Measurements from ENCODE around the gene ITSN1. TPM values are rescaled to one million over a fixed set of nuclear protein-coding genes. Genes with fewer than 3 reads are reported as not detected.

The ITSN1 gene
- total RNA-seq, 2 donors from 2014 or later = 15.0 to 47.5 TPM

- H3K4me1 ChIP-seq = no peaks in the 10 kb centered on the region
- intact Hi-C loops (cut with DNase I) = no loop called here
- 60 to 63% methylated on average over 2 of the region's 2 CpGs for WGBS, 2 donors
Observed at GRCh38 chr21:33794596-33794995, 152.3 kb downstream of the ITSN1 start.

DNA sequence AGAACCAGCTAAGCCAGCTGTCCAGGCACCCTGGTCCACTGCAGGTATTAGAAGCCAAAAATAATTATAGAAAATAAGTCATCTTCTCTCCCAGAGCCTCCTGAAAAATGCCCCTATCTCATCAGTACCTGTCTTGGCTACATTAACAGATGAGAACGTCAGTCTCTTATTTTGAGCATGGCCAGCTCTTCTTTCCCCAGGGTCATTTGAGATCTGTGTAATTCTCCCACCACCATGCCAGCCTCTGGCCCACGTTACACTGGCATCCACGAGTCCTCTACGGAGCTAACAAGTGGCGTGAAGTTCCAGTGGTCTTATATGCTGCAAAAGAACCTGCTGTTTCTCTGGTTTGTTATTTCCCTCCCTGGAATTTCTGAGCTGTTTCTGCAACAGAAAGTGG is 155.3 kb downstream of the ITSN1 start:
- Histone ChIP-seq H3K36me3 (replicated peaks in 1 of 2; ENCODE audit: insufficient read depth in 1 of 2, low read depth in 2 of 2) (no peaks in the 10 kb centered on the region), H3K27ac (no peak overlapping the region), H3K4me3 (no peak overlapping the region), H3K9me3 (no peaks in the 10 kb centered on the region), H3K27me3 (no peaks in the 10 kb centered on the region), H3K4me1 (no peaks in the 10 kb centered on the region)
- intact Hi-C loops (cut with DNase I) = no loop called here
- 77 to 88% methylated on average over 5 of the region's 5 CpGs for WGBS, 2 donors
- DNase-seq (no peak), ATAC-seq (no peak)
- TF ChIP-seq, protein P1, sequence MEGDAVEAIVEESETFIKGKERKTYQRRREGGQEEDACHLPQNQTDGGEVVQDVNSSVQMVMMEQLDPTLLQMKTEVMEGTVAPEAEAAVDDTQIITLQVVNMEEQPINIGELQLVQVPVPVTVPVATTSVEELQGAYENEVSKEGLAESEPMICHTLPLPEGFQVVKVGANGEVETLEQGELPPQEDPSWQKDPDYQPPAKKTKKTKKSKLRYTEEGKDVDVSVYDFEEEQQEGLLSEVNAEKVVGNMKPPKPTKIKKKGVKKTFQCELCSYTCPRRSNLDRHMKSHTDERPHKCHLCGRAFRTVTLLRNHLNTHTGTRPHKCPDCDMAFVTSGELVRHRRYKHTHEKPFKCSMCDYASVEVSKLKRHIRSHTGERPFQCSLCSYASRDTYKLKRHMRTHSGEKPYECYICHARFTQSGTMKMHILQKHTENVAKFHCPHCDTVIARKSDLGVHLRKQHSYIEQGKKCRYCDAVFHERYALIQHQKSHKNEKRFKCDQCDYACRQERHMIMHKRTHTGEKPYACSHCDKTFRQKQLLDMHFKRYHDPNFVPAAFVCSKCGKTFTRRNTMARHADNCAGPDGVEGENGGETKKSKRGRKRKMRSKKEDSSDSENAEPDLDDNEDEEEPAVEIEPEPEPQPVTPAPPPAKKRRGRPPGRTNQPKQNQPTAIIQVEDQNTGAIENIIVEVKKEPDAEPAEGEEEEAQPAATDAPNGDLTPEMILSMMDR (IDR thresholded peaks at IDR 0.05) = no peak

More at GRCh38 chr21:33794596-33794995, 152.3 kb downstream of the ITSN1 start:
- Histone ChIP-seq H3K27me3 (no peaks in the 10 kb centered on the region), H3K9me3 (no peaks in the 10 kb centered on the region), H3K4me3 (no peak overlapping the region), H3K27ac (no peak overlapping the region), H3K36me3 (replicated peaks in 1 of 2; ENCODE audit: insufficient read depth in 1 of 2, low read depth in 2 of 2) (no peaks in the 10 kb centered on the region)
- no peak for TF ChIP-seq POLR2A (IDR thresholded peaks at IDR 0.05)
- TF ChIP-seq, protein P1 (IDR thresholded peaks at IDR 0.05) = no peak
- ATAC-seq = no peak
- no peak for DNase-seq

GRCh38 chr21:33799378-33800090 is 157.2 kb downstream of the ITSN1 start:
- Histone ChIP-seq H3K36me3 (replicated peaks in 1 of 2; ENCODE audit: insufficient read depth in 1 of 2, low read depth in 2 of 2) (no peaks in the 10 kb centered on the region), H3K9me3 (no peaks in the 10 kb centered on the region), H3K27ac (no peak overlapping the region), H3K4me1 (no peaks in the 10 kb centered on the region), H3K4me3 (no peak overlapping the region), H3K27me3 (no peaks in the 10 kb centered on the region)
- 81 to 92% methylated on average over 5 of the region's 5 CpGs for WGBS, 2 donors
- DNase-seq = peak; percentile 8 to 22 (median 12)
- no peak for ATAC-seq
- intact Hi-C loops (cut with DNase I) = no loop called here
- TF ChIP-seq POLR2A (IDR thresholded peaks at IDR 0.05) = no peak
- TF ChIP-seq, protein P1 (IDR thresholded peaks at IDR 0.05) = no peak

DNA sequence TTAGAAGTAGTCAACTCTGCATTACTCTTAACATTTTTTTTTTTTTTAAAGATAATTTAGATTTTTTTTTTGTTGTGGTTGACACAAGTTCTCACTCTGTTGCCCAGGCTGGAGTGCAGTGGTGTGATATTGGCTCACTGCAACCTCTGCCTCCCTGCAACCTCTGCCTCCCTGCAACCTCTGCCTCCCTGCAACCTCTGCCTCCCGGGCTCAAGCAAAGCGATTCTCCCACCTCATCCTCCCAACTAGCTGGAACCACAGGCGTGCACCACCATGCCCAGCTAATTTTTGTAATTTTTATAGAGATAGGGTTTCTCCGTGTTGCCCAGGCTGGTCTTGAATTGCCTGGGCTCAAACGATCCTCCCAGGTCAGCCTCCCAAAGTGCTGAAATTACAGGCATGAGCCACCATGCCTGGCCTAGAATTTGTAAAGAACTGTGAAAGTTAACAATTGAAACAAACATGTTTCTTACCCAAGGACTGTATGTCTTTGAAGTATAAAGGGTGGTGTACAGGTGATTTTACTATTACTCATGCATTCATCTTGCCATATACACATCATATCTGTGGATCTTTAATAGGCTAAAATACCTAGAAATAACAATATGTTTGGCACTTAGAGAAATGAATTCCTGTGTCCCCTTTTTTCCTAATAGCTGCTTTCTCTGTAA is 158.6 kb downstream of the ITSN1 start:
- no peak for TF ChIP-seq POLR2A (IDR thresholded peaks at IDR 0.05)
- TF ChIP-seq, protein P1 (IDR thresholded peaks at IDR 0.05) = no peak
- Histone ChIP-seq H3K4me3 (no peak overlapping the region), H3K4me1 (no peaks in the 10 kb centered on the region), H3K36me3 (replicated peaks in 1 of 2; ENCODE audit: insufficient read depth in 1 of 2, low read depth in 2 of 2) (no peaks in the 10 kb centered on the region), H3K9me3 (no peaks in the 10 kb centered on the region), H3K27me3 (no peaks in the 10 kb centered on the region), H3K27ac (no peak overlapping the region)
- no peak for ATAC-seq
- intact Hi-C loops (cut with DNase I) = no loop called here
- WGBS, 2 donors = 88 to 94% methylated on average over 5 of the region's 5 CpGs
- no peak for DNase-seq

Measured in body of pancreas (tissue), 4 donors.